Uterus (tissue), 2 donors: ENCODE data around the gene KRTAP5-7.

Experiments used
- CTCF ChIP-seq, 4 experiments: fragments of 200-600 bp in 2 of 4; fragments of 450-650 bp in 2 of 4; sonication (generic) in 2 of 4; IDR thresholded peaks; one replicate each; pipeline ENCODE4 v1.5.1; 2016 to 2019; ENCODE audit warnings: antibody characterized with exemption in 4 of 4, mild to moderate bottlenecking in 2 of 4, moderate library complexity in 1 of 4
- POLR2A ChIP-seq, 2 donors: fragments of 450-650 bp; IDR thresholded peaks; one replicate each; pipeline ENCODE4 v1.6.1; 2016; ENCODE audit warnings: antibody characterized with exemption in 2 of 2, mild to moderate bottlenecking in 1 of 2, moderate library complexity in 1 of 2

- no peak for TF ChIP-seq CTCF (IDR thresholded peaks at IDR 0.05)
- no peak for TF ChIP-seq POLR2A (IDR thresholded peaks at IDR 0.05)
Measured at GRCh38 chr11:71477641-71478527, 49.2 kb upstream of the KRTAP5-7 start.
